Endometrial microvascular endothelial cells (primary cell): Measurements from ENCODE around the gene TSPAN32. TPM values are rescaled to one million over a fixed set of nuclear protein-coding genes. Genes with fewer than 3 reads are reported as not detected.

ENCODE experiments used
- in situ Hi-C: cut with HindIII; loops from 2 replicates; pipeline ENCODE4 v1.10.0; 2017; ENCODE audit warnings: low sequenced_read_pairs, low pct_unique_long_range_greater_than_20kb; ENCODE audit errors: inconsistent ontology term
- total RNA-seq: library from RNA; depleted of rRNA; stranded (reverse); fragments of >200 nt; gene quantifications from one replicate; pipeline ENCODE4 v1.2.3, GENCODE V29; 2015; ENCODE audit errors: inconsistent ontology term

The TSPAN32 gene
- total RNA-seq, 1 donor from 2014 or later = not detected

DNA sequence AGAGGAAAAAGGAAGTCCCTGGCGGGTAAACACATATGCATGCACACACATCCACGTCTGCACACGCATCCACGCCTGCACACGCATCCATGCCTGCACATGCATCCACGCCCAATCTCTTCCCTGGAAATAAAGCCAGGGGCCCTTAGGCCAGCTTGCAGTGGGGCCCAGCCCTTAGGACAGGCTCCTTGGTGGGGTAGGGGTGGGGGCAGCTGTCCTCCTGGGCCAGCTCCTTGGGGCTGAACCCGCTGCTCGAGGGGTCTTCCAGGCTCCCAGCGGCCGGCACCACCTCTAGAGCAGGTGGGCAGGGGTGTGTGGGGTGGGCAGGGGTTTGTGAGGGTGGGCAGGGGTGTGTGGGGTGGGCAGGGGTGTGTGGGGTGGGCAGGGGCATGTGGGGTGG is 2.0 kb upstream of the TSPAN32 start:
- in situ Hi-C loops = no loop called here

DNA sequence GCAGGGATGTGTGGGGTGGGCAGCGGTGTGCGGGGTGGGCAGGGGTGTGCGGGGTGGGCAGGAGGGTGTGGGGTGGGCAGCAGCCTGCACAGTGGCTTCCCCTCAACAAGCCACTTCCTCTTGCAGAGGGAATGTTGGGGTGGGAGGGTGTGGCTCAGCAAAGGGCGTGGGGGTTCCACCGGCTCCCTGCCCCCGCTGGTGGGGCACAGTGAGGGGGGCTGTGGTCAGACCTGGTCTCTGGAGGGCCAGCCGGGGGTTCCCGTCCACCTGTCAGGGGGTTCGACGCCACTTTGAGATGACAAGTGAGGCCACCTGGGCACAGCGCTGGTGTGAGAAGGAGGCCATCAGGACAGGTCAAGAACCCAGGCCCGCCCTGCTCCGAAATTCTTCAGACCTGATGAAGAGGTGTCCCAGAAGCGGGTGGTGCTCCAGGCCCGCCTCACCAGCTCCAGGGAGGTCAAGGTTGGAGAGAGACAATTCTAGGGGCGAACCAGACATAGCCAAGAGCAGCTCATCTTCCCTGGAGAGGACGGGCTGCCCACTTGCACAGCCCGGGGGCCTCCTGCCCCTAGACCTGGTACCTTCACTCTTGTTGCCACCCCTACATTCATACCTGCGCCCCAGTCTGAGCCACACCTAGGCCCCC is 1.4 kb upstream of the TSPAN32 start:
- in situ Hi-C loops = no loop called here

DNA sequence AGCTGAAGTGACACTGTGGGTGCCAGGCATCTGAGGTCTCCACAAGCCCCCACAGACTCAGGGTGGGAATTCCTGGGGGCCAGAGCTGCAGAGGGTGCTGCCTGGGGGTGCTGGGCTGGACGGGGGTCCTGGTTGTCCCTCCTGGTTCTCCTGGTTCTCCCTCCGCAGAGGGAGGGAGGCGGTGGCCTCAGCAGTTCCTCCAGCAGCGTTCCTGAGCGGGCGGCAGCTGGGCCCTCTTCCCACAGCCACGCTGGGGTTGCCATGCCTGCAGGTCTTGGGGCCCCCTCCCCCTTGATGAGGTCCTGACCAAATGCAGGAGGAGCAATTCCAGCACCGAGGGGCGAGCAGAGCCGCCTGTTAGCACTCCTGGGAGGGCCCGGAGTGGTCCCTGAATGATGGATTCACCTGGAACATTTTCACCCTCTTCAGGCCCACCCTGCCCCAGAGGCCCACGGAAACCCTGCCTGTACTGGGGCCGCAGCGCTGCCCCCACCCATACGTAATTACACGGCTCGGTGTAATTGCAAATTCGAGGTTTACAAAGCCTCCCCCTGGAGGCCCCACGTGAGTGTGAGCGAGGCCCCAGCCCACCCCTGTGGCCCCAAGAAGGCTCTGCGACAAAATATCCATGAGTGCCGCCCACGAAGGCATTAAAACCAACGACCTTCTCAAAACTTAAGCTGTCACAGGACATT is 730 bp upstream of the TSPAN32 start:
- in situ Hi-C loops = no loop called here

DNA sequence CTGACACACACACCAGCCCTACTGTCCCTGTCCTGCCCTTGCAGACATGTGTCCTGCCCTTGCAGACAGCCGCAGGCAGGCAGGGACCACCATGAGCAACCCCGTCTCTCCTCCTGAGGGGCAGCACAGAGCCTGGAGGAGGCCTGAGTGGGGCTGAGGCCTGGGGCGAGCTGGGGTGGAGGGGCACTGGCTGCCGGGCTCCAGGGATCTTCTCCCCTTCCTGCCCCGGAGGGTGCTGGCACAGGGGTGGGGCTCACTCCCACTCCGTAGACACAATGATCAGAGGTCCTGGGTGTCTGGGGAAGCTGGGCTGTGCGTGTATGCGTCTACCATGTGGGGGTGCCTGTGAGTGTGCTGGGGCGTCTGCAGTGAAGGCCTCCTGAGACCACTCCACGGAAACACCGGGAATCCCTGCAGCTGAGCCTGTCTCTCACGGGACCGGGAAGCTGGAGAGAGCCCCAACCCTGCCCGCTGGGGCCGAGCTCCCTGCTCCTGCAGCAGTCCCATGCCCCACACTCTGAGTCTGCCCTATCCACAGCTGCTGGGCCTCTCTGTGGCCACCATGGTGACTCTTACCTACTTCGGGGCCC is 588 bp downstream of the TSPAN32 start:
- in situ Hi-C loops = no loop called here

DNA sequence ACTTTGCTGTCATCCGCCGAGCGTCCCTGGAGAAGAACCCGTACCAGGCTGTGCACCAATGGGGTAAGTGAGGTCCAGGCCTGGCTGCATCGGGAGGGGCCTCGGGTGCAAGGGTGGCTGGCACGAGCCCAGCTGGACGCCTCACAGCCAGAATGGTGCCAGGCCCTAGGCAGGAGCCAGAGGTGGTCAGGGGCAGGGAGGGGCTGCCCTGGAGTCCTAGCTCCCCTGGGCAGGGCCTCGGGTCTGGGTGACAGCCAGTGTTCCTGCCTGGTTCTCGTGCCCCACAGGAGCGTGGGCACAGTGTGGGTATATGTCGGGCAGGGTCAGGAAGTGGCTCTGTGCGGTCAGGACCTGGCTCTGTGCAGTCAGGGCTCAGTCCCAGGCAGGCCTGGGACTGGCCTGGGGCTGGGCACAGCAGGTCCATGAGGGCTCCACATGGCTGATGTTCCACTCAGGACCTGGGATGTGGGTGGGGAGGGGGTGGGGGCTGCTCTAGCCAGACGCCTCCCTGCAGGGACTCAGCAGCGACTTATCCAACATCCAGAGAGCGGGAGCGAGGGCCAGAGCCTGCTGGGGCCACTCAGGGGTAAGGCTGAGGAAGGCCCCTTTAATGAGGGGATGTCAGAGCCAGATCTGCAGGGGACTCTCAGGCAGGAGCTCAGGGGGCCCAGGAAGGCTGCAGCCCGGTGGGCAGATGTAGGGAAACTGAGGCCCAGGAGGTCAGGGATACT is 1.2 kb downstream of the TSPAN32 start:
- in situ Hi-C loops = no loop called here

DNA sequence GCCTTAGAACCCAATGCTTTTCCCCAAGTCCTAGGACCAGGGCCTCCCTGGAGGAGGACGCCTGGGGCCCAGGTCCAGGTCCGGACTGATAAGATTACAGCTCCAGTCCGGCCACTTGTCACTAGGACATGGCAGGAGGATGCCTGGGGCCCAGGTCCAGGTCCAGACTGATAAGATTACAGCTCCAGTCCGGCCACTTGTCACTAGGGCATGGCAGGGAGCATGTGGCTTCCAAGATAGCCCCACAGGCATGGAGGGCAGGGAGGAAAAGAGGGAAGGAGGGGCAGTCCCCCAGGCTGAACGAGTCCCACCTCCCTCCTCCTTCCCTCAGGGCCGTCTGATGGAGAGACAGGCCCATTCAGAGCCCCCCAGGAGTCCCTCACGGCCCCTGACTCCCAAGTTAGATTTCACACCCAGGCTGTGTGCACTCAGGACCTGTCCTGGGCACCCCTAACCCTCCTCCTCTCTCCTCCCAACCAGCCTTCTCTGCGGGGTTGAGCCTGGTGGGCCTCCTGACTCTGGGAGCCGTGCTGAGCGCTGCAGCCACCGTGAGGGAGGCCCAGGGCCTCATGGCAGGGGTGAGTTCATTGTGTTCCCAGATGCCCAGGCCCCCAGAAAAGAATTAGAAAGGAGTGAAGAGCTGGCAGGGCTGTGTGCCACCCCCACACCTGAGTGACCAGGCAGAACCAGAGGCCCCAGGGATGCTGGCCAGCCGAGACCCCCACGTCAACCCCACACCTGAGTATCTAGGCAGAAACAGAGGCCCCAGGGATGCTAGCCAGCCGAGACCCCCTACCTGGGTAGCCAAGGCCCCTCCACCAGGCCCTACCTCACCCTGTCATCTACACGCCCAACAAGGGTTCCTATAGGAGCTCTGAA is 2.1 kb downstream of the TSPAN32 start:
- in situ Hi-C loops = no loop called here

DNA sequence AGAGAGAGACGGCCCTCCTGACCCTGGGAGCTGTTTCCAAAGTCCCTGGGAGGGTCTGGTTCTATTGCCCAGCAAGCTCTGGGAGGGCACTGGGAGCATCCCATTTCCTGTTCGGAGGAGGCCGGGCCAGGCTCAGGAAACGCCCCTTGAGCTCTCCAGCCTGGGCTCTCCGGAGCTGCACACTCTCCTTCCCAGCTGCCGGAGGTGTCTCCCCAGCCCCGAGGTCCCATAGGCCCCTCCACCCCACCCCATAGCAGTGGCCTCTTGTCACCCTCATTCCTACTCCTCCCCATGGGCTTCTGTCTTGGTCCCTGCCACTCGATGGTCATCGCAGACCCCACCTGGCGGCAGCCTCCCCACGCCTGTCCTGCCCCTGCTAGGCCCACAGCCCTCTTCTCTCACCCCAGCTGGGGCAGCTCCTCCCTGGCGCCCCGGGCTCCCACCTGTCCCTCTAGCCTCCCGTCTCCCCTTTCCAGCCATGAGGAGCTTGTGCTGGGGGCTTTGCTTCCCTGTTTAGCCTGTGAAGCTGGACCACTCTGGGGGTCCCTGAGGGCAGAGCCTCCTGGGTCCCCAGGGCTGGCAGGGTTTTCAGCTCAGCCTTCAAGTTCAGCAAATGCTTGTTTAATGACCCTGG is 2.8 kb downstream of the TSPAN32 start:
- in situ Hi-C loops = no loop called here

DNA sequence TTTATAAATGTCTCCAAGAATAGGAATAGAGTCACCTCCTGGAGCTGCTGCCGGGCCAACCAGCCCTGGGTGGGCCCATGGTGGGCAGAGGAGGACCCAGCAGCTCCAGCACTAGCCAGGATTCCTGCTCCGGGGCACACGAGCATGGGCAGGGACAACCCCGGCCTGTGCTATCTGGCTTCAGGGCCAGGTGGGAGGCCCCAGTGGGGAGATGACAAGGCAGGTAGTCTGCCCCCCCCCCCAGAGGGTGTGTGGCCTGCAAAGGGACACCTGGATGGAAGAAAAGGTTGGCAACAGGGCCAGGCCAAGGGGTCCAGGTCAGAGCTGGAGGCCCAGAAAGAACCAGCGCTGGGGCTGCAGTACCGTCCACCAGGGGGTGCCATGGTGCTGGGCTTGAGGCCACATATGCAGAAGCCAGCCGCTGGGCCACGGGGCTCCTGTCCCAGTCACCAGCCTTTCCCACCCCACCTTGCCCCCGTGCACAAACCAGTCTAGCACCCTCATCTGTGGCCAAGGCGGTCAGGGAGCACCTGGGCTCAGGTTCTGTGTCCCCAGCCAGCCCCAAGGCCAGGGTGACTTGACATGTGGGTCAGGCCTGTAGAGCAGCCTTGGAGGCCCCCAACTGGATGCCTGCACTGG is 3.4 kb downstream of the TSPAN32 start:
- in situ Hi-C loops = no loop called here

DNA sequence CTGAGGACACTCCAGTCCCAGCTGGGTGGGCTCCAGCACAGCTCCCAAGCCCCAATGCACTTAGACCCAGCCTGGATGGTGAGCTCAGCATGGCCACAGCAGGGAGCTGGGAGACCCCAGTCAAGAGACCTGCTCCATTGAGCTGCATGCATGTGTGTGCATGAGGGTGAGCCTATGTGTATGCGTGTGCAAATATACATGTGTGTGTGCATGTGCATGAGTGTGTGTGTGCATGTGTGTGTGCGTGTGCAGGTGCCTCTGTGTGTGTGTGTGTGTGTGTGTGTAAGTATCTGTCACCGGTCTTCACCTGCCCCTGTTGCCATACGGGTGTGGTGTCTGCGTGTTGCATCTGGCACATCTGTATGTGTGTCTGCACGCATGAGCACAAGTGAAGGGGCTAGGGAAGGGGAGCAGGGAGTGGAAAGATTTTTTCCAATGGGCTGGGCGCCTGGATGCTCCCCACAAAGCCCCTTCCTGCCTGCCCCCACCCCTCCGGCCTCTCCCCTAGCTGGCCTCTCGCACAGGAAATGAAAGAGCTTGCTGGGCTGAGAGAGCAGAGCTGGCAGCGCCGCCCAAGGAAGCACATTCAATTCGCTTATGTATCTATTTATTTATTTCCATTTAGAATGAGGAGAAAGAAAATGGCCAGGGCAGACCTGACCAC is 4.1 kb downstream of the TSPAN32 start:
- in situ Hi-C loops = no loop called here

DNA sequence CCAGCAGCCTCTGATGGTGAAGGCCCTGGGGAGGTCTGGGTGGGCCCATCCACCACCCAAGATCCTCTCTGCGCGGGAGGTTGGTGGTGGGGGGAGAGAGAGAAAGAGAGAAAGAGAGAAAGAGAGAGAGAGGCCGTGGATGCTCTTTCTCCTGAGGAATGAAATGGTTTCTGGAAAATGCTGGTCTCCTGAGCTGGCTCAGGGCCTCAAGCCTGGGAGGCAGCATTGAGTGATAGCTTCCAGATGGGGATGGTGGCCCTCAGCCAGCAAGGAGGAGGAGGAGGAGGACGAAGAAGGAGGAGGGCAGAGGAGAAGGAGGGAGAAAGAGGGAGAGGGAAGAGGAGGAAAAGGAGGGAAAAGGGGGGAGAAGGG is 4.6 kb downstream of the TSPAN32 start:
- in situ Hi-C loops = no loop called here

DNA sequence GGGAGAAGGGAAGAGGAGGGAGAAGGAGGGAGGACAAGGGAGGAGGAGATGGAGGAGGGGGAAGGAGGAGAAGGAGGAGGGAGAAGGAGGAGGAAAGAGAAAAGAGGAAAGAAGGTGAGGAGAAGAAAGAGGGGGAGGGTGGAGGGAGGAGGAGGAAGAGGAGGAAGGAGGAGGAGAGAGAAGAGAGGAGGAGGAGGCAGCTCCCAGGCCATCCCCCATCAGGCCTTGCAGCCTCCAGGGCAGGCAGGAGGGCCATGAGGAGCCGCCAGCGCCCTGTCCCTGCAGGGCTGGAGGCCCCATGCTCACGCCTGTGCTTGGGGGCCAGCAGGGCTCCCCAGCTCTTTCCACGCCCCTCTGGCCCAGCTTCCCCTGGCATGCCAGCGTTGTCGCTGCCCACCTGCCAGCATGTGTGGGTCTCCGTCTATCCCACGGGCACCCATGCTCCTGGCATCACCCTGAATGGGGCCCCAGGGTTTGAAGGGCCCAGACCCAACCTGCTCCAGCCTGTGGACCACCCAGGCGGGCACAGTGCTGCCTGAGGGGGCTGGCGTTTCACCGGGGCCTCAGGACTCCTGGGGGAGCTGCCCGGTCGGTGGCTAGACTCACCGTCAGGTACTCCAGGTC is 5.2 kb downstream of the TSPAN32 start:
- in situ Hi-C loops = no loop called here

DNA sequence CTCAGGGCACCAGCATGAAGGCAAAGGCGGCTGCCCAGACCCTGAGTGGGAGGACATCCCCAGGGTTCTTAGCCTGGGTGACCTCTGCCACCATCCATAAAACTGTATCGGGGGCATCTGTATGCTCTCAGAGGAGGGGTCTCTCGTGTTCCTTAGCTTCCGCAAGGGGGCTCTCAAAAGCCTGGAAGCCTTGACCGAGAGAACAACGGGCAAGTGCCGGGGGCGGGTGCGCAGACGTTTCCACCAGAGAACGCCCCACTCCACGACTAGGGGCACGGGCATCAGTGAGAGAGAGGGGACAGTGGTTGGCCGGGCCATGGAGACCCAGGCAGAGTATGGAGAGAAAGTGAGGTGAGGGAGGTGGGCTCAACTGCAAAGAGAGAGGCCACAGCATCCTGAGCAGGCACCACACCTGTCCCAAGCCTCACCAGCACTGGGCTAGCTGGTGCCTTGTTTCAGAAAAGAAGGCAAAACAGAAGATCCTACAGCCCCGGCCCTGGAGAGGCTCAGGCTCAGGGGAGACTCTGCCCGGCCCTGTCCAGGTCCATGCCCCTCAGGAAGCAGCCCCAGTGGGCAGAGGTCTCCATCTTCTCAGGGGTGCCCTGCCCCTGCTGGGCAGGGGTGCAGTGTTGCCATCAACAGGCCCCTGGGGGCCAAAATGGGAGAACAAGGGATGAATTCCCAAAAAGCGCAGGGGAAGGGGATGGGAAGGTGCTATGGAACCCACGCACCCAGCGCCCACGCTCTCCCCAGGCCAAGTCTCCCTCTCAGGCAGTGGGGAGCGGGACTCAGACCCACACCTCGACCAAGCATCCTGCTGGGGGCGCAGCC is 5.9 kb downstream of the TSPAN32 start:
- in situ Hi-C loops = no loop called here

DNA sequence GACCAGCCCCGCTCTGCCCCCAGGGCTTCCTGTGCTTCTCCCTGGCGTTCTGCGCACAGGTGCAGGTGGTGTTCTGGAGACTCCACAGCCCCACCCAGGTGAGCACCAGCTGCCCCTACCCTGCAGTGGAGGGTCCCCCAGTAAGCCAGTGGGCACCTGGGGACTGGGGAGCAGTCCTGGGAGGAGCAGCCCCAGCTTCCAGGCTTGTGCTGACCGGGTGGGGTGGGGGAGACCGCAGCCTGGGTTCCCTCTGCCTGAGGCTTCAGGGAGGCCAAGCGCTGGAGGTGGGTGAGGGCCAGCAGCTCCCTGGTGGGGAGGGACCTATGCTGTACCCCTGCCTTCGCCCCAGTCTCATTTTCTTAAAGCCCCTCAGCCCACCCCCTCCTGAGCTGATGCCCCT is 6.9 kb downstream of the TSPAN32 start:
- in situ Hi-C loops = no loop called here

DNA sequence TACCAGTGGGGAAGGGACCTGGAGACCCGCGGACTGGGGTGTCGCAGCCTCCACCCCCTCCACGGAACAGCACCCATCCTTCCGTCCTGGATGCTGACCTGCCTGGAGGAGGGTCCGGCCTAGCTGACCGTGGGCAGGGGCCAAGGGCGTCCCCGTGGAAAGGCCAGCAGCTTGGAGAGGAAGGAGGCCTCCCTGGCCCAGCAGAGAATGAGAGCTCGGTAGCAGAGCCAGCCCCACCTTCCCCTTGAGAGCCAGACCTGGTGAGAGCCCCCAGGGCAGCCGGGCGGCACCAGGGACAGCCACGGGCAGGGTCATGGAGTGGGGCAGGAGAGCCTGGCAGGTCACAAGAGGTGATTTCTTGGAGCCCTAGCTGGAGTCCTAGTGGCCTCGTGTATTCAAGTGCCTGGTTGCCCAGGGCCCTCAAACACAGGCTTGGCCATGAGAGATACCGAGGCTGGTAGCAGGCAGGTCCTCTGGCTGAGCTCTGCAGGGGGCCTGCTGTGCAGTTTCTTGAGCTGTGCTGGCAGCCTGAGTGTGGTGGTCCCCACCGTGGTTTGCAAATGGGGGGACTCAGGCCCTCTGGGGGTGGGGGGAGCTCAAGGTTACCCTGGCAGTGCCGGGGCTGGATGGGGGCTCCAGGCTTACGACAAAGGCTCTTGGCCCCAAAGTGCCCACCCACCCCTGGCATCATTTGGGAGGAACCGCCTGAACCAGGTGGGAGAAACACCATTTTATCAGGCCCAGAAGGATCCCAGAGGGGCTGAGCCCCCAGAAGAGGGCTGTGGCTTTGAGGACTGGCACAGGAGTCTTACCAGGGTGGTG is 7.6 kb downstream of the TSPAN32 start:
- in situ Hi-C loops = no loop called here

DNA sequence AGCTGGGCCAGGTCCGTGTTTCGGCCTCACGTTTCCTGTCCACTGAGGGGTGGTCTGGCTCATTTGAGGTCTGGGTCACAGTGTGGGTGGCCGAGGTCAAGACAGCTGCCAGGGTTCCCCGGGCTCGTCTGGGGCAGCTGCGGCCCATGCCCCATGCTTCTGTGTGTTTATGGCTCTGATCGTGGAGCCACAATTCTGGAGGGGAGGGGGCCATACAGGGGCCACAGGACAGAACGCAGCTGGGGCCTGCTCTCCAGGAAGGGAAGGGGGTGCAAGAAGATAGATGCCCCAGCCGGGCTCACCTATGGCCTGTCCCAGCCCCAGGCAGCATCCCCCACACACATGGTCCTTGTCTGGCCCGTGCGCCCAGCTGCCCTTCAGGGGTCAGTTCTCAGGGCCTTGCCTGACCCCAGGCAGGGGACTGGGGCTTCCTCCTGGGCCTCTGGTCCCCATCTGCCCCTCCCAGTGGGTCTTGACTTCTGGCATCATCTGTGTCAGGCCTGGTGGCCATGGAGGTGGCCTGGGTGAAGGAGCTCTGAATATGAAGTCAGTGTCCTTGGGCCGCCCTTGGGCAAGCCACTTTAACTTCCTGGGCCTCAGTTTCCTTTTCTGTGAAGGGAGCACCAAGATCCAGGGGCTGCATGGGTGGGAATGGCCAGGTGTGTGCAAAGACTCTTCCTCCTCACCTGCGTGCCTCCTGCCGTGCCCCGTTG is 8.4 kb downstream of the TSPAN32 start:
- in situ Hi-C loops = no loop called here
